HG03097 (cell line): ENCODE measurements around the gene C6orf52.
"Not testable (repeated sequence)": the region's sequence is repeated elsewhere in the genome, so short reads cannot be mapped to it uniquely, and the experiment has no call there.

Source experiments
- ATAC-seq: cut with Tn5 transposase; IDR thresholded peaks from one replicate; pipeline ENCODE4 v1.9.1; 2021; ENCODE audit not compliant: unreplicated experiment, low FRiP score

The C6orf52 gene

DNA sequence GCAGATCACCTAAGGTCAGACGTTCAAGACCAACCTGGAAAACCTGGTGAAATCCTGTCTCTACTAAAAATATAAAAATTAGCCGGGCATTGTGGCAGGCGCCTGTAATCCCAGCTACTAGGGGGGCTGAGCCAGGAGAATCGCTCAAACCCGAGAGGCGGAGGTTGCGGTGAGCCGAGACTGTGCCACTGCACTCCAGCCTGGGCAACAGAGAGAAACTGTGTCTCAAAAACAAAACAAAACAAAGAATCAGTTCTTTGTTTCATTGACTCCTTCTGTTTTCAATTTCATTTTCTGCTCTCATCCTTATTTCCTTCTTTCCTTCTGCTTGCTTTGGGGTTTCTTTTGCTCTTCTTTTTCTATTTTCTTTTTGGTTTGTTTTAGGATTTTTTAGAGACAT is 19.5 kb upstream of the C6orf52 start:
- ATAC-seq, result no peak

DNA sequence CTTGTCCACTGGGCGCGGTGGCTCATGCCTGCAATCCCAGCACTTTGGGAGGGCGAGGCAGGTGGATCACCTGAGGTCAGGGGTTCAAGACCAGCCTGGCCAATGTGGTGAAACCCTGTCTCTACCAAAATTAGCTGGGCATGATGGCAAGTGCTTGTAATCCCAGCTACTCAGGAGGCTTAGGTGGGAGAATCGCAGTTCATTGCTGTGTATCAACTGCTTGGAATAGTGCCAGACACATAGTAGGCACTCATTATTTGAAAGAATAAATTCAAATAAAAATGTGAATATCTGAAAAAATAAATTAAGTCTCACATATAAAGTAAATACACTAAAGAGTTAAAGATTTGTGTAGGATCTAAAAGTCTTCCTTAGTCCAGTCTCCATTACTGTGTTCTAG is 2.2 kb upstream of the C6orf52 start:
- no peak for ATAC-seq

GRCh38 chr6:10695086-10695657 is 756 bp upstream of the C6orf52 start:
- ATAC-seq, result no peak

GRCh38 chr6:10692965-10693538 is 1.4 kb downstream of the C6orf52 start:
- ATAC-seq, result no peak

- ATAC-seq, result no peak
Measured at GRCh38 chr6:10690651-10691445, 3.6 kb downstream of the C6orf52 start.

DNA sequence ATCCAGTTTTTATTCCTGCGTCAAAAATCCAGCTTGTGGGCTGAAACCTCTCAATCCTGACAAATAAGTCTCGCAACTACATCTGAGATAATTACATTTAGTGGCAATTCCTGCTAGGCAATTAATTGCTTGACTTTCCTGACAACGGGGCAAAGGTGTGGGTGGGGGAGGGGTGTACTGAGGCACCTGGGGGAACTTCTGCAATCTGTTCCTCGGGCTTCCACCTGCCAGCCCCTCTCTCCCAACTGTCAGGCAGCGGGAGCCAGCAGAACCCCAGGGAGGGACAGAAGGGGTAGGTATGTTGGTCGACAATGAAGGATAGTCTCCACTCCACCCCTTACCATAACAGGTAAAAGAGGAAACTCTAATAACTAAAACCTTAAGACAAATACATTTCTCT is 6.8 kb downstream of the C6orf52 start:
- ATAC-seq, result no peak

DNA sequence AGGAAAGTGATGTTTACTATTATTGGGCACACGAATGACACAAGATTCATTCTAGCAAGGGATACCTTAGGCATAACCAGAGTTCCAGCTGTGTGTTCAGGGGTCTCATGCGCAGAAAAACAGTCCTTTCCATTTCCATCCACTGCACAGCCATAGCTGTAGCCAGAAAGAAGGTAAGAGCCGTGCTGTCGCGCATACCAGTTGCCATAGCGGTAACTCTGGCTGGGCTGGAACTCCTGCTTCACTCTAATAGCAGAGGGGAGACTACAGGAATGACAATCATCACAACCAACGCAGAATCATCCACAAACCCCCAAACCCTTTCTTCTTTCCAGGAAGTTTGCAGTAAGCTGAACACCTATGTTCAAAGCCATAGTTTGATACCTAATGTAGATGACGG is 7.5 kb downstream of the C6orf52 start:
- no peak for ATAC-seq

- no peak for ATAC-seq
Measured at GRCh38 chr6:10685092-10685915, 9.1 kb downstream of the C6orf52 start.

GRCh38 chr6:10684618-10685017 is 9.8 kb downstream of the C6orf52 start:
- ATAC-seq, result no peak

DNA sequence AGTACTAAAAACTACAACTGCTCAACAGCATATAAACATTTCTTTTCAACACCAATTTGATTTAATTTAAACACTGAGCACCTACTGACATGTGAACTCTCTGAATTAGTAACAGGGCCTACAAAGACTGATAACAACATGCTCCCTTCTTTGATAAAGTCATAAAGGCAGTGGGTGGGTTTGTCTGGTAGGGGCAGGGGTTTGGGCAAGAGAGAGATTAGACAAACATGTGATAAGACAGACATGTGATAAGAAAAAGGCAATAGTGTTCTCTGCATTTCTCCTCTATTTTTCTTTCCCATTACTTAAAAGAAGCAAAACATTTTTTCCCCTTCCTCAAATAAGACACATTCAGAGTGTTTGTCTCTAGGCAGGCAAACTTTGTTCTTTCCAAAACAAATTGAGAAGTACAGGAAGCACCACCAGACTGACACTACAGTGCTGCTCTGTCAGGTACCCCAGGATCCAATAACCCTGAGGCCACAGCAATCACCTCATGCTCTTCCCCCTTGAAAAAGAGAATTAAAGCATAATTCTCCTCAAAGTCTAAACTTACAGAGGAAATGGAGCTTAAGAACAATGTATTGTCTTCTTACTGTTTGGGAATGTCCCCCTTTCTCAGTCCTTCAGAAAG is 11.9 kb downstream of the C6orf52 start:
- no peak for ATAC-seq

DNA sequence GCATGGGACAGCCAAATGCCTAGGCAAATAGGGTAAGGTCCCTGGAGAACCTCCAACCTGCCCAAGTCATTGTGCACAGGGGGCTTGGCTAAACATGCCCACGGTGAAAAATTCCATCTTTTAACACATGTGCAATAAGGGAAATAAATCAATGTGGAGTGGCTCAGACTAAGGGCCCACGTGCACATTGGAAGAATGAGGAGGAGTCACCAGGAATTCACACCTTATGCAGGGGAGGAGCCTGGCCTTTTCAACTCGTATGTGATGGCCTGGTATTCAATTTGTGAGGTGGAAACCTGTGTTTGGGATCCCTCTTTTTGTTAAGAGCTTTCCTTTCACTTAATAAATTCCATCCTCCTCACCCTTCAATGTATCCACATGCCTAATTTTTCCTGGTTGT is 12.6 kb downstream of the C6orf52 start:
- no peak for ATAC-seq

- ATAC-seq, result no peak
Measured at GRCh38 chr6:10678456-10678855, 16.0 kb downstream of the C6orf52 start.

- ATAC-seq, result no peak
Measured at GRCh38 chr6:10676403-10676802, 18.0 kb downstream of the C6orf52 start.

- ATAC-seq, result no peak
Measured at GRCh38 chr6:10668126-10668917, 26.1 kb downstream of the C6orf52 start.

DNA sequence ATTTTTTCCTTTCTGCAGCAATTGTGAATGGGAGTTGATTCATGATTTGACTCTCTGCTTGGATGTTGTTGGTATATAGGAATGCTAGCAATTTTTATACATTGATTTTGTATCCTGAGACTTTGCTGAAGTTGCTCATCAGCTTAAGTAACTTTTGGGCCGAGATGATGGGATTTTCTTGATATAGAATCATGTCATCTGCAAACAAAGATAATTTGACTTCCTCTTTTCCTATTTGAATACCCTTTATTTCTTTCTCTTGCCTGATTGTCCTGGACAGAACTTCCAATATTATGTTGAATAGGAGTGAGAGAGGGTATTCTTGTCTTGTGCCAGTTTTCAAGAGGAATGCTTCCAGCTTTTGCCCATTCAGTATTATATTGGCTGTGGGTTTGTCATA is 28.8 kb downstream of the C6orf52 start:
- ATAC-seq, result not testable (repeated sequence)

GRCh38 chr6:10662742-10663141 is 31.7 kb downstream of the C6orf52 start:
- ATAC-seq, result no peak

GRCh38 chr6:10662207-10662606 is 32.2 kb downstream of the C6orf52 start:
- ATAC-seq, result no peak

- not testable (repeated sequence) for ATAC-seq
Measured at GRCh38 chr6:10660431-10661191, 33.8 kb downstream of the C6orf52 start.

GRCh38 chr6:10659699-10660348 is 34.6 kb downstream of the C6orf52 start:
- ATAC-seq, result no peak
